SU-DHL-6 (cell line): ENCODE data around the gene OGFOD2.

Source experiments
- CTCF ChIP-seq: fragments of 200-600 bp; sonication (generic); IDR thresholded peaks from one replicate; pipeline ENCODE4 v1.5.1; 2017; ENCODE audit warnings: antibody characterized with exemption, mild to moderate bottlenecking, low read length, moderate library complexity; ENCODE audit not compliant: insufficient read depth, poor library complexity, severe bottlenecking
- EZH2phosphoT487 ChIP-seq: fragments of 200-600 bp; sonication (generic), shearing (Covaris generic); conservative IDR thresholded peaks from 2 replicates; pipeline ENCODE4 v1.6.1; 2018; ENCODE audit warnings: mild to moderate bottlenecking, antibody characterized with exemption, low read length, moderate library complexity, mixed read lengths

GRCh38 chr12:123006977-123007376 is 31.9 kb downstream of the OGFOD2 start:
- TF ChIP-seq CTCF (no peak), EZH2phosphoT487 (no peak)
